ENCODE measurements around the gene FAM50A. TPM values are rescaled to one million over a fixed set of nuclear protein-coding genes. Genes with fewer than 3 reads are reported as not detected.
"Not testable (repeated sequence)": the region's sequence is repeated elsewhere in the genome, so short reads cannot be mapped to it uniquely, and the experiment has no call there.

The FAM50A gene
- total and polyA plus RNA-seq, 3 experiments from 2014 or later: 59.6 to 81.3 (median 79.5) TPM

DNA sequence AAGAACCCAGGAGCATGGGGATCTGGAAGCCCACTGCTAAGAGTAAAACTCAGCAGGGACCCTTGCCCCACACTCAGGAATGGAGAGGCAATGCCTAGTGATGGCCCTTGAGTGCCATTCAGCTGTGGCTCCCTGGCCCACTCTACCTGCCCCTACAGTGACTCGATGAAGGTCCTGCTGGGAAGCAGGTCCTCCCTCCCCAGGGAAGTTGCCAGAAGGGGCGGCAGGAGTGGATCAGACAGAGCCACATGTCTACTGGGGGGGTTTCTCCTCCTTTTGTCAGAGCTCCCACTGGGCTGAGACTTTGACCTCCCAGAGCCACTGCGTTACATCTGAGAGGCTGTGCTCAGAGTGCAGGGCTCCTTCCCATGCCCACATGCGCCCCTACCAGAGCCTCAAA lies 45.2 kb downstream of the FAM50A start:
- H3K9me3 Mint-ChIP-seq: no peaks in the 10 kb centered on the region
- no peaks in the 10 kb centered on the region for H3K27me3 Mint-ChIP-seq
- POLR2A ChIA-PET: interaction anchor here (0.8 to 2.5 kb wide), 5 partner anchors 11 to 563 kb away, joined by 3 to 16 read pairs (median 6); partner anchors contain the start of genes ARHGAP4, ATP6AP1, FAM3A and LAGE3
- peak overlapping the region; percentile 66 for H3K4me3 ChIP-seq (ENCODE audit: low read length)
- CTCF ChIA-PET: interaction anchor here (1.2 to 2.4 kb wide), 2 partner anchors 46 to 90 kb away, joined by 3 to 10 read pairs; partner anchors contain the start of gene RPL10
- H3K36me3 Mint-ChIP-seq: peaks cover 0 to 27% (median 4%) of the 10 kb centered on the region in 3 donors
- H3K27ac ChIP-seq (ENCODE audit: low read depth, low read length): peak overlapping the region; percentile 67
- H3K27ac Mint-ChIP-seq: peak overlapping the region; percentile 66 to 96 (median 90)
- H3K4me3 Mint-ChIP-seq: peak overlapping the region; percentile 86 to 94 (median 89)
- no peaks in the 10 kb centered on the region for H3K36me3 ChIP-seq (ENCODE audit: insufficient read depth, low read length)
- H3K4me1 ChIP-seq (ENCODE audit: insufficient read depth, low read length): peaks cover 19% of the 10 kb centered on the region
- no peak for DNase-seq
- no peaks in the 10 kb centered on the region for H3K27me3 ChIP-seq (ENCODE audit: insufficient read depth, low read length, poor library complexity, severe bottlenecking)
- peaks cover 12 to 40% (median 17%) of the 10 kb centered on the region in 3 donors for H3K4me1 Mint-ChIP-seq
- no peaks in the 10 kb centered on the region for H3K9me3 ChIP-seq (ENCODE audit: low read length)

GRCh38 chrX:154490021-154490413 lies 46.1 kb downstream of the FAM50A start:
- peak overlapping the region; percentile 79 to 96 (median 92) for H3K27ac Mint-ChIP-seq
- peak overlapping the region; percentile 66 for H3K4me3 ChIP-seq (ENCODE audit: low read length)
- H3K27me3 Mint-ChIP-seq: no peaks in the 10 kb centered on the region
- DNase-seq: peak in 3 of 5 donors; percentile 7 to 58 (median 26)
- peaks cover 0 to 22% (median 4%) of the 10 kb centered on the region in 3 donors for H3K36me3 Mint-ChIP-seq
- H3K9me3 Mint-ChIP-seq: no peaks in the 10 kb centered on the region
- H3K27ac ChIP-seq (ENCODE audit: low read depth, low read length): peak overlapping the region; percentile 67
- peaks cover 12 to 35% (median 14%) of the 10 kb centered on the region in 3 donors for H3K4me1 Mint-ChIP-seq
- CTCF ChIA-PET: interaction anchor here (0.9 to 2.4 kb wide), 7 partner anchors 27 to 536 kb away, joined by 3 to 10 read pairs (median 3); partner anchors contain the start of genes FLNA, IKBKG and RPL10
- peak overlapping the region; percentile 86 to 94 (median 89) for H3K4me3 Mint-ChIP-seq
- H3K27me3 ChIP-seq (ENCODE audit: insufficient read depth, low read length, poor library complexity, severe bottlenecking): no peaks in the 10 kb centered on the region
- H3K36me3 ChIP-seq (ENCODE audit: insufficient read depth, low read length): no peaks in the 10 kb centered on the region
- H3K4me1 ChIP-seq (ENCODE audit: insufficient read depth, low read length): peaks cover 16% of the 10 kb centered on the region
- no peaks in the 10 kb centered on the region for H3K9me3 ChIP-seq (ENCODE audit: low read length)
- POLR2A ChIA-PET: interaction anchor here (0.6 to 2.5 kb wide), 8 partner anchors 12 to 564 kb away, joined by 3 to 20 read pairs (median 5); partner anchors contain the start of genes ARHGAP4, ATP6AP1, FAM3A and LAGE3

DNA sequence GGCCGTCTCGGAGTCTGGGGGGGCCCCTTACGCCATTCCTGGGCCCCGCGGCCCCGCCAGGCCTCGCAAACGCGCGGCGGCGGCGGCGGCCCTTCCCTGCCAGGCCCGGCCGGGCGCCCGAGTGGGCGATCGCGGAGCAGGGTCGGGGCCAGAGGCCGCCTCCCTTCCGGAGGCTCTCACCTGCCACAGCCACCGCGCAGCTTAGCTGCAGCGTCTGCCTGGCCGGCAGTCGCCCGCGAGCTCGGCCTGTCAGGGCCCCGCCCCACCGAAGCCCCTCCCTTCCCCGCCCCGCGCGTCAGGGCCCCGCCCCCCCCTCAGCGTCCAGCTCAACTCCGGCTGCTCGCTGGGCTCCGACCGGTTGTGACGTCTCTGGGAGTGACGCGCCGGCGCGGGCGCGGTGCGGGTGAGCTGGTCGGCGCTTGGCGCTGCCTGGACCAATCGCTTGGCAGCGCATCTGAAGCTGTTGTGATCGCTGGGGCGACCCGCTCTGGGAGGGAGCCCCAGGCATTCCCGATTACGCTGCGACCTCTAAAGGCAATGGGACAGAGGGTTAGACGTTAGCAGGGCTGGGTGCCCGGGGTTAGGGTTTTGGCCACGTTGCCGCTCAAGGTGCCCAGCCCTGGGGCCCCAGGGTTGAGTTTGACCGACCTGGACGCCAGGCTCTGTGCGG lies 46.6 kb downstream of the FAM50A start, which contains the start of gene SLC10A3:
SLC10A3 (minus strand) TSS at position 216 of the 670 bp plus-strand sequence. CDS start 1,689 bp downstream, outside the sequence.
- peak within 1 kb of the TSS; percentile 66 for H3K4me3 ChIP-seq (ENCODE audit: low read length)
- Mint-ChIP-seq H3K27me3 (no peaks in the 10 kb centered on the region), H3K4me3 (peak within 1 kb of the TSS; percentile 86 to 94 (median 91)), H3K27ac (peak within 1 kb of the TSS; percentile 88 to 96 (median 94)), H3K4me1 (peaks cover 12 to 31% (median 14%) of the 10 kb centered on the region in 3 donors), H3K36me3 (peaks cover 0 to 19% (median 4%) of the 10 kb centered on the region in 3 donors), H3K9me3 (no peaks in the 10 kb centered on the region)
- H3K36me3 ChIP-seq (ENCODE audit: insufficient read depth, low read length): no peaks in the 10 kb centered on the region
- CTCF ChIA-PET: interaction anchor here (0.9 to 2.4 kb wide), 7 partner anchors 27 to 537 kb away, joined by 3 to 10 read pairs (median 3); partner anchors contain the start of genes FLNA, IKBKG and RPL10
- peaks cover 10% of the 10 kb centered on the region for H3K4me1 ChIP-seq (ENCODE audit: insufficient read depth, low read length)
- H3K27me3 ChIP-seq (ENCODE audit: insufficient read depth, low read length, poor library complexity, severe bottlenecking): no peaks in the 10 kb centered on the region
- DNase-seq: peak; percentile 84 to 92 (median 87)
- peak within 1 kb of the TSS; percentile 81 for H3K27ac ChIP-seq (ENCODE audit: low read depth, low read length)
- POLR2A ChIA-PET: interaction anchor here (0.6 to 2.5 kb wide), 7 partner anchors 12 to 120 kb away, joined by 3 to 20 read pairs (median 6); partner anchors contain the start of genes ATP6AP1, FAM3A, LAGE3 and RPL10
- no peaks in the 10 kb centered on the region for H3K9me3 ChIP-seq (ENCODE audit: low read length)

DNA sequence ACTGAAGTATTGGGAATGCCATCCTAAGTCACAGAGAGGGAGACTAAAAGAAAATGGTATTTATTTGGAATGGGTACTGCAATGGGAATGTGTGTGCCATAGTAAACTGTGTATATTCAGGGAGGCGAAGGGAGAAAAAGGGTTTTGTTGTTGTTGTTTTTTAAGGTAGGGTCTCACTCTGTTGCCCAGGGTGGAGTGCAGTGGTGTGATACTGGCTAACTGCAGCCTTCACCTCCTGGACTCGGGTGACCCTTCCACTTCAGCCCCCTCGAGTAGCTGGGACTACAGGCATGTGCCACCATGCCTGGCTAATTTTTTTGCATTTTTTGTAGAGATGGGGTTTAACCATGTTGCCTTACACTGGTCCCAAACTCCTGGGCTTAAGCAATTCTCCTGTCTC lies 50.8 kb downstream of the FAM50A start:
- Mint-ChIP-seq H3K27ac (no peak overlapping the region), H3K9me3 (no peaks in the 10 kb centered on the region), H3K4me1 (peaks cover 2 to 4% (median 3%) of the 10 kb centered on the region in 3 donors), H3K36me3 (peaks cover 0 to 5% (median 0%) of the 10 kb centered on the region in 3 donors), H3K4me3 (no peak overlapping the region), H3K27me3 (no peaks in the 10 kb centered on the region)
- H3K27me3 ChIP-seq (ENCODE audit: insufficient read depth, low read length, poor library complexity, severe bottlenecking): no peaks in the 10 kb centered on the region
- DNase-seq: no peak
- no peaks in the 10 kb centered on the region for H3K9me3 ChIP-seq (ENCODE audit: low read length)
- H3K27ac ChIP-seq (ENCODE audit: low read depth, low read length): peak overlapping the region; percentile 47
- H3K4me1 ChIP-seq (ENCODE audit: insufficient read depth, low read length): peaks cover under 1% of the 10 kb centered on the region
- POLR2A ChIA-PET: no interaction called here
- CTCF ChIA-PET: no interaction called here
- H3K36me3 ChIP-seq (ENCODE audit: insufficient read depth, low read length): no peaks in the 10 kb centered on the region
- H3K4me3 ChIP-seq (ENCODE audit: low read length): no peak overlapping the region

- no peaks in the 10 kb centered on the region for H3K9me3 Mint-ChIP-seq
- no peak overlapping the region for H3K4me3 Mint-ChIP-seq
- Histone ChIP-seq H3K27ac (ENCODE audit: low read depth, low read length) (peak overlapping the region; percentile 57), H3K36me3 (ENCODE audit: insufficient read depth, low read length) (no peaks in the 10 kb centered on the region), H3K9me3 (ENCODE audit: low read length) (no peaks in the 10 kb centered on the region), H3K4me3 (ENCODE audit: low read length) (no peak overlapping the region), H3K4me1 (ENCODE audit: insufficient read depth, low read length) (no peaks in the 10 kb centered on the region), H3K27me3 (ENCODE audit: insufficient read depth, low read length, poor library complexity, severe bottlenecking) (no peaks in the 10 kb centered on the region)
- peaks cover 0 to 2% (median 0%) of the 10 kb centered on the region in 3 donors for H3K4me1 Mint-ChIP-seq
- ChIA-PET POLR2A (interaction anchor here (0.6 kb wide), 1 partner anchor 13 kb away, joined by 4 read pairs; no protein-coding TSS in a partner anchor), CTCF (no interaction called here)
- peaks cover 0 to 3% (median 0%) of the 10 kb centered on the region in 3 donors for H3K36me3 Mint-ChIP-seq
- no peaks in the 10 kb centered on the region for H3K27me3 Mint-ChIP-seq
- H3K27ac Mint-ChIP-seq: no peak overlapping the region
- DNase-seq: no peak
These were observed 51.6 kb downstream of the FAM50A start for GRCh38 chrX:154495472-154495922.

DNA sequence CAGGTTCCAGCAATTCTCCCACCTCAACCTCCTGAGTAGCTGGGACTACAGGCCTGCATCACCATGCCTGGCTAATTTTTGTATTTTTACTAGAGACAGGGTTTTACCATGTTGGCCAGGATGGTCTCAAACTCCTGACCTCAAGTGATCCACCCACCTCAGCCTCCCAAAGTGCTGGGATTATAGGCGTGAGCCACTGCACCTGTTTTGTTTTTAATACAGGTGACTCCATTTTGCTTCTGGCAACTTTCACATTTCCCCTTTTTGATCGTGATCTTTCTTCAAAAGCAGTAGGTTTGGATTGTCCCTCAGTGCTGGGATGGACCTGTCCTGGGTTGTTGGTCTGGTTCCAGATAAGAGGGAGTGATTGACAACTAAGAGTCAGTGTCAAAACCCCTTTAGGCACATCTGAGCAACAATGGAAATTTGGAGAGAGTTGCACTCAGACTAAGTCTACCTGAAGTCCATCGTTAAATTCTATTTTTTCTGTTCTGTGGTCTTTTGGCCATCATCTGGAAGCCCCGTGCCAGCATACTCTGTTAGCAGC lies 52.7 kb downstream of the FAM50A start:
- H3K36me3 Mint-ChIP-seq; H3K36me3 ChIP-seq (ENCODE audit: insufficient read depth, low read length); CTCF ChIA-PET; H3K9me3 ChIP-seq (ENCODE audit: low read length); H3K27me3 ChIP-seq (ENCODE audit: insufficient read depth, low read length, poor library complexity, severe bottlenecking); H3K27ac ChIP-seq (ENCODE audit: low read depth, low read length); H3K9me3 Mint-ChIP-seq; H3K4me1 ChIP-seq (ENCODE audit: insufficient read depth, low read length); H3K4me3 Mint-ChIP-seq; H3K27me3 Mint-ChIP-seq; DNase-seq; H3K4me3 ChIP-seq (ENCODE audit: low read length); H3K4me1 Mint-ChIP-seq: not testable (repeated sequence)
- H3K27ac Mint-ChIP-seq: peak overlapping the region in 1 of 8 donors; percentile 60
- POLR2A ChIA-PET: interaction anchor here (0.6 to 0.7 kb wide), 2 partner anchors 11 to 28 kb away, joined by 3 read pairs; no protein-coding TSS in a partner anchor
